HG02623 (cell line): Measurements from ENCODE around the gene USP20.
A peak's percentile ranks its signal among the peaks of the same experiment; 100 is the strongest.
"Not testable (repeated sequence)": the region's sequence is repeated elsewhere in the genome, so short reads cannot be mapped to it uniquely, and the experiment has no call there.

Experiments
- ATAC-seq: cut with Tn5 transposase; IDR thresholded peaks from one replicate; pipeline ENCODE4 v1.9.1; 2021; ENCODE audit warnings: moderate library complexity; ENCODE audit not compliant: unreplicated experiment

Gene USP20

DNA sequence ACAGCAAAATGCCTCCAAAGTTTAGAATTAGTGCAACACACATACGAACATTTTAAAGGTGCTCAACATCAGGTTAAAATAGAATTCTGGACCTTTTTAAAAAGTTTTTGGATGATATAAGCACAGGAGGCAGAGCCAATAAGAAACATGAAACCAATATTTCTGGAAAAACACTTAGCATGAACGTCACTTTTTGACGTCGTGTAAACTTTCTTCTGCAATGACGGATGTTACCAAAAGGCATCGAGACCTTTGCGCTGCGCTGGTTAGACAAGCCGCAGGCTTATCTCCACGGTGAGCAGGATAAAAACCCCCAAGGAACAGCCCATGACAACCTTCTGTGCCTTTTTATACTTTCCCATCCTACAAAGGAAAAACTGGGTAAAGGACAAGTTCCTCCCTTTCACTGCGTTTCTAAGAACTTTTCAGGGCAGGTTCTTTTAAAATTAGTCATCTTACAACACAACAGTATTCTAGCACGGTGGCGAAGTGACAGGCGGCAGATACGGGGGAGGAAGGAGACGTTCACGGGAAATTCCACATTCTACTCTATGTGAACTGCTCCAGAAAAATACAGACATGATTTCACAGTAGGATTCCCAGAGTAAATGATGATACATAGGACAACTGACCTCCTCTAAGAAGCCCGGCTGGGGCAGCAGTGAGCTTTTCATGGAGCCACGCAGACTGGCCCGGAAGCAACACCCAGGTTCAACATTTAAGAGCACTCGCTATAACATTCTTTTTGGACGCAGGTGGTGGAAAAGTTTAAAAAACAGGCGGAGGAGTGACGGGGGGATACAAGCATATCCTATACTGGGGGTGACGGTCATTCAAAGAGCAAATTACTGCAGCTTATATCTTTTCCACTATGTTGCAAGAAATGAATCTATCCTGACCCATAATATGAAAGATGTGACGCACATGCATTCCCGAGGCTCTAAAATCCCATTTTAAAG is 52.4 kb downstream of the USP20 start:
- ATAC-seq = no peak

DNA sequence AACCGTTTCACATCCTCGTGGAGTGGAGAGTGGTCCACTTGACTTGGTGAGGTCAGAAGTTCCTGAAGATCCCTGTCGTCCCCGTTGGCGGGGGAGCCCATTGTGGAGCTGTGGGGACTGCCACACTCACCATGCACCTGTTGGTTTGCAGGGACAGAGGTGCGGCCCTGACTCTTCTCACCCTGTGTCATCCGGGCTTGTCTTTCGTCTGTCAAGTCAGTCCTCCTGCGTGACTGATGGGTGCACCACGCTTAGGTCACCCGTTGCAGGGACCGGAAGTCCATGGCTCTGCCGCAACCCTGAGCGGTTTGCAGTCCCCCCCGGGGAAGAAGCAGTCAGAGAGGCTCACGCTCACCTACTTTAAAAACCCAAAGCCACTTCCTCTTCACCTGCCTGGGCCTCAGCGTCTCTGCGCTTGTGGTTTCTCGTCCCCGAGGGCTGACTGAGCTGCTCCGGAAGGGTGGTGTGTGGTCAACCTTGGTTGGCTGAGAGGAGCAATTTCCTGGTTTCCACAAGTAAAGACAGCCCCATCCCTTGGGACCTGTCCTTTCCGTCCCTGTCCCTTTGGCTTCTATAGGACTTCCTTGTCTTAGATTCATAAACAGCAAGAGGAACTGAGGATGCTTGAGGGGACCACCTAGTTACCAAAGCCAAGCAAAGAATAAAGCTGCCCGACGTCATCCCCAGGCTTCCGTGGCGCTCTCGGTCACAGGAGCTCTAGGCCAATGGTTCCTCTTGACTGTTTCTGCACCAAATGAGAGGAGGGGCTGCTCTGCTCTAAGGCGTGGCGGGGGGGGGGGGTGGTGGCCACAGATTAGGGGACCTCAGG is 53.2 kb downstream of the USP20 start:
- peak; percentile 51 for ATAC-seq

DNA sequence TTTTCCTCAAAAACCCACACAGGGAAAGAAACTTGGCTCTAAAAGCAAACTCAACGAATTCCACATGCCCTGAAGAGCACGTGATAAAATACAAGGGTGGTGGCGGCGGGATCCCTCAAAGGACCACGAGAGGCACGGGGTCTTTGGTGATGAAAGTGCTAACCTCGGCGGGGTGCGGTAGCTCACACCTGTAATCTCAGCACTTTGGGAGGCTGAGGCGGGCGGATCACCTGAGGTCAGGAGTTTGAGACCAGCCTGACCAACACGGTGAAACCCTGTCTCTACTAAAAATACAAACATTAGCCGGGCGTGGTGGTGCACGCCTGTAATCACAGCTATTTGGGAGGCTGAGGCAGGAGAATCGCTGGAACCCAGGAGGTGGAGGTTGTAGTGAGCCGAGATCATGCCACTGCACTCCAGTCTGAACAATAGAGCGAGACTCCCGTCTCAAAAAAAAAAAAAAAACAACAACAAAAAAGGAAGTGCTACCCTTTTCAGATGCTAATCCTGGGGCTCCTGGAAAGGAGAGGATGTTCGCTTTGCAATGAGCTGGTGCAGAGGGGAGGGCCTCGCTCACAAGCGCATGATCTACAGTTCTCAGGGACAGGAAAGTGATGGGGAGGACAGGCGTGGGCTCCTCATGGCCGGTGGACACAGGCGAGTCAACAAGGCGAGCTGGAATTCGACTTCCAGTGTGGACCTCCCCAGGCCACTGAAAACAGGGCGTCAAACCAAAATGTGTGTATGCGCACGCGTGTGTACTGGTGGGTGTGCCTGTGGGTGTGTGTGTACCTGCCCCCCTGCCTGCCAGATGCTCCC is 54.1 kb downstream of the USP20 start:
- ATAC-seq = no peak

DNA sequence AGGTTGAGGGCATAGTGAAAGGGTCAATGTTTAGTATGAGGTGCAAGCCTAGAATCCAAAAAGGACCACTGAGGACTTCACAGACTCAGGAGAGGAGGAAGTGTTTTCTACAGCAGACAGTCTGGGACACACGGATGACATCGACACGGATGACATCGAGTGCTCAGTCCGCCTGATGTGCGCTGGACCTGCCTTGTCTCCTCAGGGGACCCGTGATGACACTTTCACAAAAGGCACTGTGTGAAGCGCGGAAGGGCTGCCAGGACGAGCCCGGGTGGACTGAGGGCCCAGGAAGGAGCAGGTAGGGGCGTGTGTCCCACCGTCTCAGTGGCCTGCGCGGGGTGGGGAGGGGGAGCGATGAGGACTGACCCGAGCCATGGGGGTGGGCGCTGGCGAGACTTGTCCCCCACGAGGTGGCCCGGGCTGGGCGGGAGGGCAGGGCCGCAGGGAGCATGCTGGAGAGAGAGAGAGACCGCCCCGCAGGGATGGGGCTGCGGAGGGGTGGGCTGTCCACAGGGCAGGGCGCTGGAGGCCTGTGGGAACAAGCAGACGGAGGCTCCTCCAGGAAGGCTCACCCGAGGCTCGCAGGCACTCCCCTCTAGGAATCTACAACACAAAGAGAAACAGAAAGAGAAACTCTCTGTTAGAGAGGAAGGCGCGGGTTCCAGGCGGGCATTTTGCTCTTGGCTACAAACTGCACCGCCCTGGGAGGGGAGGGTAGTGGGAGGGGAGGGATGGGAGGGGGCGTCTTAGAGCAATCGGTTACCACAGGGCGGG is 54.9 kb downstream of the USP20 start:
- ATAC-seq = no peak

DNA sequence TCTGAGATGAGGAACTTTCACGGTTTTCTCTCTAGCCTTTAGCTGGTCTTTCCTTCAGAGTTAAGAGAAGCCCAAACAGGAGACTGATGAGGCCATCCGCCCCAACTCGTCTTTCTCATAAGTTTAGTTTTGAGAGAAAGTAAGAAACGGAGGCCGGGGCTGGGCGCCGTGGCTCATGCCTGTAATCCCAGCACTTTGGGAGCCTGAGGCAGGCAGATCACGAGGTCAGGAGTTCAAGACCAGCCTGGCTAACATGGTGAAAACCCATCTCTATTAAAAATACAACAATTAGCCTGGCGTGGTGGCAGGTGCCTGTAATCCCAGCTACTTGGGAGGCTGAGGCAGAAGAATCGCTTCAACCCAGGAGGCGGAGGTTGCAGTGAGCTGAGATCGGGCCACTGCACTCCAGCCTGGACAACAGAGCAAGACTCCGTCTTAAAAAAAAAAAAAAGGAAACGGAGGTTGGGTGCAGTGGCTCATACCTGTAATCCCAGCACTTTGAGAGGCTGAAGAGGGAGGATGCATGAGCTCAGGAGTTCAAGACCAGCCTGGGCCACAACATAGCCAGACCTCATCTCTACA is 55.6 kb downstream of the USP20 start:
- not testable (repeated sequence) for ATAC-seq

DNA sequence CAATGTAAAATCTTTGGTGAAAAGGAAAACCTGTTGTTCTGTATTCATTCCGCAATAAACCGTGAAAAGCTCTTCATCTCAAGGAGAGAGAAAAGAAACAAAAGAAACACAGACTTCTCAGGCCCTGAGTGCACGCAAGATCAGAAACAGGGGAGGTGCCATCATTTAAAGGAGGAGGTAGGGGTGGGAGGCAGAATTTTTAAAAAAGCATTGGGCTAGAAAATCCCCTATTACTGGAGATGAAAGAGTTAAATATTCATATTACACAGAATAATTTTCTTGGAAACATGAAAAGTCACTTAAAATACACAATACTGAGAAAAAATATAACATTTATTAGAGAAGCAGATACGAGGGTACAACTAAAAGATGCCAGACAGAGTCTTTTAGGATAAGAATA is 56.3 kb downstream of the USP20 start:
- no peak for ATAC-seq

DNA sequence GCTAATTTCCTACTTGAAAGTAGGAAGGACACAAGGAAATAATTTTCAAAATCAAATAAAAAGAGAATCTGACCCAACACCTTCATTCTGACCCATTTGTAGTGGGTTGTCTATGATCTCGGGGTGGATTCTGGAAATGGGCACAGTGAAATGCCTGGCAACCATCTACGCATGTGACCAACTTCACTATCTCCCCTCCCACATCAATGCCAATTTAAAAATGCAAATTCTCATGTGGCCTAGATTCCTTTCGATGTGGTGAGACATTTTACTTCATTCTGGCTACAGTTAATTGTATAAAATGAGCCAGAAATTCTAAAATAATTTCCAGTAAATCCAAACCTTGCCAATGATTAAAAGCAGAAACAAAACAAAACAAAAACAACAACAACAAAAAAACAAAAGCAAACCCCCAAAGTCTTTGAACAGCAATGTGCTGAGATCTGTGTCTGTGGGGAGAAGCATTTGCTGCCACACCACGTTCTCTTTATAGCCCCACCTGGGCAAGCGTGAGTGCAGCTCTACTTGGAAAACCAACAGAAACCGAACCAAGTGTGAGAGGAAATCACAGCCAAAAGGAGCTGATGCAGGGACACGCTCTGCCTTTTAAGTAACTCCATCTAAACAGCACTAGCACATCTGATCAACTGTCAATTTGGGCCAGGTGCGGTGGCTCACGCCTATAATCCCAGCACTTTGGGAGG is 59.0 kb downstream of the USP20 start:
- no peak for ATAC-seq

DNA sequence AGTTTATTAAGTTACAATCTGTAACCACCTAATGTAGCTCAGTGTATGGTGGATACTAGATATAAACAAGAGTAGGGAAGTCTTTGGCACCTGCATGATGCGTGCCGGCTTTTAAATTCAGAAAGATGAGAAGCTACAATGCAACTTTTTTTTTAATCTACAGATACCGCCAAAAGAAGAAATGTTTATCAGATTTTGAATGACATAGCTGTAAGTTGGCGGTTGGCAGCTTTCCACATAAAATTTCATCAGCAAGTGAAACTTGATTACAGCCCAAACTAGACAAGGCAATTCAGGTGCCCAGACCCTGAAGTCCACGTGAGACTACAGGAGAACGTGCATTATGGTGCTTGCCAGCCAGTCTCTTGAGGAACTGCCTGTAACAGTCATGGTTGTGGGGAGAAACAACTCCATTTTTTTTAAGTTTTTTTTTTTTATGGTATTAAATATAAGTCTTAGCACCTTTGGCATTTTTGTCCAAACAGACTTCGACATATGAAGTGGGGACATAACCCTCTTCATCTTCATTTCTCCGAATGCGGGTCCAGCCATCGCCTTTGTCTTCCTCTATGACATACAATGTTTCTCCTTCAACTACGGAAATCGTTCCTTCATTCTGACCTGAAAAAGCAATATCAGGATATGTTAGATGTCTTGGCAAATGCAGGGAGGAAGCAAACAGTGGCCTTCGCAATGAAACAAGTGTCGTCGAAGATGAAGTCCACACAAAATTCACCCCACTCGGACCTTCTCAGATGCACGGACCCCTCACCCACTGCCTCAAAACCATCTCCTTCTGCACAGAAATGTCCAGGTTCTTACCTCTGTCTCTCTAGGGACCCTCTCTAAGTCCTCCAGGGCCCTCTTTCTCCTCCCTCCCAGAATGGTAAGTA is 60.4 kb downstream of the USP20 start:
- no peak for ATAC-seq

DNA sequence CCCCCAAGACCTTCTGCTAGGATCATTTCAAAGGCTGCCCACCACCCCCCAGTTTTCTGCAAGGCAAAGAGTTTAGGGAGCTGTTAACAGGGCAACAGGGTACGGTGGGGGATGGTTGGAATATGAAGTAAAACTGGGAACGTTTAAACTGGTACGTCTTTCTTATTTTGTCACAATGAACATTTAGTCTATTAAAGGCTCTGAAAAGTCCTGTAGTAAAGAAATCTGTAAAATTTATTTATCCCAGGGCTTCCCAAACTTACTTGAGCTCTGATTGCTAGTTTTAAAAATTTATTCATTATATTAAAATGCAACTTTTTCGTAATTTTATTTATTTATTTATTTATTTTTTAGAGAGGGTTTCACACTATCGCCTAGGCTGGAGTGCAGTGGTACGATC is 62.0 kb downstream of the USP20 start:
- no peak for ATAC-seq

DNA sequence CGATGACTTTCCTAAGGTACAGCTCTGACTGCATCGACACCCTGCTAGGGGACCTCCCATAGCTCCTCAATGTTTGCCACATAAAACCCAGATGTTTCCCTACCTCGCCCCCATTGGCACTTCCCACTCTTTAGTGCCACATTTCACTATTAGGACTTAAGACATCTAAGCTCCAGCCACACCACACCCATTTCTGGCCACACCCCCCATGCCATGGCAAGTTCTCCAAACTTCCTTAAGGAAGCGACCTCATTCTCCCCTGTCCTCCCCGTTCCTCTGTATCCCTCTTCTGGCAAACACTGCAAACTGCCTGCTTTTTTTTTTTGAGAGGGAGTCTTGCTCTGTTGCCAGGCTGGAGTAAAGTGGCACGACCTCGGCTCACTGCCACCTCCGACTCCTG is 62.9 kb downstream of the USP20 start:
- ATAC-seq = no peak

DNA sequence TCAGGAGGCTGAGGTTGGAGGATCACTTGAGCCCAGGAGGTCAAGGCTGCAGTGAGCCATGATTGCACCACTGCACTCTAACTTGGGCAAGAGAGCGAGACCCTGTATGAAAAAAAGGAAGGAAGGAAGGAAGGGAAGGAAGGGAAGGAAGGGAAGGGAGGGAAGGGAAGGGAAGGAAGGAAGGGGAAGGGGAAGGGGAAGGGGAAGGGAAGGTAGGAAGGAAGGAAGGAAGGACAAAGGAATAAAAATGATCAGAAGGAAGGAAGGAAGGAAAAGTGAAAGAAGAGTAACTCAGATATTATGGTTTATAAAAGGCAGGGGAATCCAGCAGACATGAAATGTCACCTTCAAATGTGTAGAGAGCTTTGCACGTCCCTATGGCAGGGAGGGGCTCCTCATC is 64.4 kb downstream of the USP20 start:
- no peak for ATAC-seq

DNA sequence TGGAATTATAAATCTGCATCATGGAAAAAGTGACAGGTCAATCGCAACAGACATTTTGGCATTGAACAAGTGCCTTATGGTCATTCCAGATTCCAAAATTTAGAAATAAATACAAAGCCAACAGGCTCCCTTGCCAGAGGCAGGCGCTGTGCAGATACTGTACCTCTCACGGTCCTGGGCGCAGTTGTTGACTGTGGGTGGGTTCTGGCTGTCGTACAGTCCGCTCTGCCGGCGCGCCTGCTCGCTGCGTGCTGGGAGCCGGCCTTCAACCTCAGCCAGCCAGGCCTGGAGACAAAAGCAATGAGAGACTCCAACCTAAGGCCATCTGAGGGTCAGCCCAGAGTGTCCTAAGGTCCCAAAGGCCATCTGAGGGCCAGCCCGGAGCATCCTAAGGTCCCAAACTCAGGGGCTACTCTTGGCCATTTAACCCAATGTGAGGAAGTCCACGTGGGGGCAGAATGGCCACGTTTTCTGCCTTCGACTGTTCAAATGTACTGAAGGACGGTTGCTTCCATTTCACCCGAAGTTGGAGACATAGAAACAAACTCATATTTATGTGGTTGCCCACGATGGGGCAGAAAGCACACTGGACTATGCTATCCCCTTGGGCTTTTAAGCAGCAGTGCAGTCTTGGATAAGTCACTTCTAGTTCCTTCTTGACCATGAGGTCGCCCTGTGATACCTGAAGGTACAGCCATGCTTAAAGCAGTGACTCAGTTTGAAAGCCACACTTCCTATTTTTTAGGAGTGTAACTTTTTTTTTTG is 65.2 kb downstream of the USP20 start:
- ATAC-seq = peak; percentile 78

DNA sequence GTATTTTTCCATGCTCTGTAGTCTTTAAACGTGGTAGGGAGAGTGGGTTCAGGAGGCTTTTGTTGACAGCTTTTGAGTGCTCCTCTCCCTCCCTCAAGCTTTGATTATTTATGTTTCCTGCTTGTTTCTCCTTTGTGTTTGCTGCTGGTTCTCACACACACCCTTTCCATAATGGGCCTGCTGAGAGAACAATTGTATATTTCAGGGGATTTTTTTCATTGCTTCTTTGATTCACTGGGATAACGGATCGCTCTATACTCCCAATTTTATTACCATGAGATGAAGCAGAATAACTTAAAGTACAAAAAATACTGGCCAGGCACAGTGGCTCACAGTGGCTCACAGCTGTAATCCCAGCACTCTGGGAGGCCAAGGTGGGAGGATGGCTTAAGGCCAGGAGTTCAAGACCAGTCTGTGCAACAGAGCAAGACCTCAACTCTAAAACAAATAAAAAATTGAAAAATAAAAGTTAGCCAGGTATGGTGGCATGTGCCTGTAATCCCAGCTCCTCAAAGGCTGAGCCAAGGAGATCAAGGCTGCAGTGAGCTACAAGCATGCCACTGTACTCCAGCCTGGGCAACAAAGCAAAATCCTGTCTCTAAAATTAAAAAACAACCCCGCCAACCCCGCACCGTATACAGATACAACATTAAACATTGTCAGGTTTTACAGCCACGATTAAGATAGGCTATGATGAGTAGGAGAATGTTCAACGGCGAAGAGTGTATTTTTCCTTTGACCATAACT is 66.9 kb downstream of the USP20 start:
- ATAC-seq = no peak

DNA sequence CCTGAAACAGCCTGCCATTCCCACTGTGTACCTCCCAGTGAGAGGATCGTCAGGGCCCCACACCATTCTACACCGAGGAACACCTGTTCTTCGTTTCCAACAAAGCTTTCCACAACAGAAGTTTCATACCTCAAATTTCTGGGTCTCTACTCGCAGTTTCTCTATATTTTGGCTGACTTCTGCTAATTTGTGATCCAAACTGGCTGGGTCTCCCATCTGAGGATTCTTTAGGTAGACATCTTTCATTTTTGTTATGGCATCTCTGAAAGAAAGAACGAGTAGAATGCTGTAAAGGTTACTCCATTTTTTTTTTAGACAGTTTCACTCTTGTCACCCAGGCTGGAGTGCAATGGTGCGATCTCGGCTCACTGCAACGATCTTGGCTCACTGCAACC is 67.5 kb downstream of the USP20 start:
- ATAC-seq = no peak

DNA sequence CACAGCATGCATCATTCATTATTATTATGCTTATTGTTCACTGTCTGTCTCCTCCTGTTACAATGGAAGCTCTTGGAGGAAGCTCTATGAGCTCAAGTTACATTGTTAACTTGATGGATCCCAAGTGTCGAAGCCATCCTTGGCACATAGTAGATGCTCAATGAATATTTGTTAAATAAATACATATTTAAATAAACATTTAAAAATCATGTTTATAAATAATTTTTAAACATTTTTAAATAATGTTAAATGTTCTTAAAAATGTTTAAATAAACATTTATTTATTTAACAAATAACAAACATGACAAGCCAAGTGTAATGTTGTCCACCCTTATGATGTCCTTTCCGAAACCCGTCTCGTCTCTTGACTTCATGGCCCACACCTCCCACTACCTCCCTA is 69.5 kb downstream of the USP20 start:
- no peak for ATAC-seq

DNA sequence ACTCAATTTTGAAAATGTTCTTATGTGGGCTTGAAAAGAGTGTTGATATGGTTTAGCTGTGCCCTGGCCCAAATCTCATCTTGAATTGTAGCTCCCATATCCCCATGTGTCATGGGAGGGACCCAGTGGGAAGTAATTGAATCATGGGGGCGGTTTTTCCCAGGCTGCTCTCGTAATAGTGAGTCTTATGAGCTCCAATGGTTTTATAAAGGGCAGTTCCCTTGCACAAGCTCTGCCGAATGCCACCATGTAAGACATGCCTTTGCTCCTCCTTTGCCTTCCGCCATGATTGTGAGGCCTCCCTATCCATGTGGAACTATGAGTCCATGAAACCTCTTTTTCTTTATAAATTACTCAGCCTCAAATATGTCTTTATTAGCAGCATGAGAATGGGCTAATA is 71.0 kb downstream of the USP20 start:
- ATAC-seq = no peak

DNA sequence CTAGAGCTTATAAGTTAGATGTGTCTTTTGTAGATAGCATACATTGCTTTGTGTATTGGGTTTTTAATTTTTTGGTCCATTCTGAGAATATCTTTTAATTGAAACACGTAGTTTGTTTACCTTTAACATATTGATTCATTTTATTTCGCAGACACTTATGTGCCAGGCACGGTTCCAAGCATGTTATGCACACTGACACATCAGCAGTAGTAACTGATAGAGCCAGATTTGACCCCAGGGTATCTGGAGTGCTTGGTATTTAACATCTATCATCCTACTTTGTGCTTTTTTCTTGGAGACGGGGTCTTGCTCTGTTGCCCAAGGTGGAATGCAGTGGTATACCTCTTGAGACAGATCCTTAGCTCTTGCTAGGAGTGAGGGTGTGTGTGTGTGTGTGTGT is 71.9 kb downstream of the USP20 start:
- no peak for ATAC-seq
